Motor neuron (in vitro differentiated cells): ENCODE measurements around the gene KLHL35. TPM values are rescaled to one million over a fixed set of nuclear protein-coding genes. Genes with fewer than 3 reads are reported as not detected.
A peak's percentile ranks its signal among the peaks of the same experiment; 100 is the strongest.
"Not testable (repeated sequence)": the region's sequence is repeated elsewhere in the genome, so short reads cannot be mapped to it uniquely, and the experiment has no call there.

Experiments used
- ATAC-seq, 8 experiments: fragments of 200-7000 bp; cut with Tn5 transposase; replicated peaks in 6 of 8; 2 replicates each; pipeline ENCODE4 v1.8.0; 2021; ENCODE audit warnings: mild to moderate bottlenecking in 8 of 8, moderate library complexity in 8 of 8
- H3K27ac ChIP-seq, 2 donors: fragments of 250-450 bp; sonication (Bioruptor Pico); 2 replicates each; pipeline ENCODE4 v1.9.0; 2021; ENCODE audit warnings: antibody characterized with exemption in 2 of 2, mild to moderate bottlenecking in 2 of 2, moderate library complexity in 1 of 2
- H3K4me1 ChIP-seq, 2 donors: fragments of 250-450 bp; sonication (Bioruptor Pico); replicated peaks in 1 of 2; 2 replicates each; pipeline ENCODE4 v1.6.1; 2021; ENCODE audit warnings: antibody characterized with exemption in 2 of 2, mild to moderate bottlenecking in 2 of 2, moderate library complexity in 1 of 2
- H3K4me3 ChIP-seq, 5 donors: fragments of 250-450 bp; sonication (Bioruptor Pico); 2 replicates each; pipeline ENCODE4 v1.9.0; 2021; ENCODE audit warnings: antibody characterized with exemption in 5 of 5, mild to moderate bottlenecking in 5 of 5, moderate library complexity in 4 of 5
- whole genome bisulfite sequencing, 10 experiments: fragments of 450-650 bp; shearing (Covaris generic); methylation state at CpG; one replicate each; pipeline ENCODE4 v1.0.0; 2022; 5-methylcytosine and 5-hydroxymethylcytosine counted together
- in situ Hi-C, 9 experiments: fragments of 400-800 bp; cut with MboI; loops; one replicate each; pipeline ENCODE4 v1.15.0; 2021; ENCODE audit warnings: low sequenced_read_pairs in 9 of 9, low pct_unique_long_range_greater_than_20kb in 2 of 9; ENCODE audit not compliant: unreplicated experiment in 9 of 9
- total RNA-seq, 8 experiments: library from RNA; unstranded; fragments of 300-600 nt; gene quantifications; 2 replicates each; pipeline versions ENCODE4 v1.2.3 to v1.2.4, GENCODE V29; 2022

The KLHL35 gene
- total RNA-seq, 8 experiments from 2014 or later: 0.56 to 16.9 (median 6.3) TPM

DNA sequence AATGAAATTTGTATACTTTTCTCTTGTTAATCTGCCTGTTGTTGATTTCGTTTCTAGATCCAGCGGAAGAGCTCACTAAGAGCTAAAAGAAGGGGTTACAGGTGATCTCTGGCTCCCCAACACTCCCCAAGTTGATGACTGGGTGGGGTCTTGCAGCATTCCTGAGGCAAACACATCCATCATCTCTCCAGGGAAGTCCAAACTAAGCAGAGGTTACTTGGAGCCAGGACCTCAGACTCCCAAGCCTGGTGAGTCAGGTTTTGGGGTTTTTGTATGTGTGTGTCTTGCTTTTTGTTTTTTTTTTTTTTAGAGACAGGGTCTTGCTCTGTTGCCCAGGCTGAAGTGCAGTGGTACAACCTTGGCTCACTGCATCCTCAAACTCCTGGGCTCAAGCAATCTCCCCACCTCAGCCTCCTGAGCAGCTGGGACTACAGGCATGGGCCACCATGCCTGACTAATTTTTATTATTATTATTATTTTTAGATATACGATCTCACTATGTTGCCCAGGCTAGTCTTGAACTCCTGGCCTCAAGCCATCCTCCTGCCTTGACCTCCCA is 45.2 kb downstream of the KLHL35 start:
- H3K4me3 ChIP-seq: no peak overlapping the region
- in situ Hi-C loops: loop anchor here (10.0 to 25.0 kb wide), 5 partner anchors 93 to 149 kb away; partner anchors contain the start of gene GDPD5 (in 2 of the 9)
- ATAC-seq: no peak
- H3K4me1 ChIP-seq: peaks cover 0 to 7% of the 10 kb centered on the region in 2 donors
- H3K27ac ChIP-seq: no peak overlapping the region
- 38 to 100% (median 78%) methylated on average over 2 to 3 of the region's 3 CpGs; no CpG with 5 or more reads in 2 of the 10 experiments for WGBS, 10 experiments

GRCh38 chr11:75386942-75387630 is 45.9 kb downstream of the KLHL35 start:
- H3K4me3 ChIP-seq: no peak overlapping the region
- peak in 2 of 8 experiments; percentile 53 to 66 for ATAC-seq
- H3K4me1 ChIP-seq: peaks cover 0 to 7% of the 10 kb centered on the region in 2 donors
- in situ Hi-C loops: loop anchor here (10.0 to 25.0 kb wide), 5 partner anchors 92 to 150 kb away; partner anchors contain the start of gene GDPD5 (in 2 of the 9)
- WGBS, 10 experiments: 24 to 100% (median 57%) methylated on average over 1 to 3 of the region's 3 CpGs; no CpG with 5 or more reads in 3 of the 10 experiments
- H3K27ac ChIP-seq: no peak overlapping the region

- ATAC-seq: peak; percentile 35 to 81 (median 74)
- WGBS, 10 experiments: 8 to 82% (median 33%) methylated on average over 3 to 15 of the region's 24 CpGs
- Histone ChIP-seq H3K4me3 (no peak overlapping the region), H3K27ac (no peak overlapping the region), H3K4me1 (peaks cover 0 to 7% of the 10 kb centered on the region in 2 donors)
- in situ Hi-C loops: loop anchor here (10.0 to 25.0 kb wide), 5 partner anchors 90 to 153 kb away; partner anchors contain the start of gene GDPD5 (in 2 of the 9)
Measured at GRCh38 chr11:75384438-75385080, 48.4 kb downstream of the KLHL35 start.

GRCh38 chr11:75383246-75383645 is 49.8 kb downstream of the KLHL35 start:
- Histone ChIP-seq H3K27ac (no peak overlapping the region), H3K4me1 (peaks cover 0 to 1% of the 10 kb centered on the region in 2 donors), H3K4me3 (no peak overlapping the region)
- in situ Hi-C loops: loop anchor here (10.0 to 25.0 kb wide), 5 partner anchors 88 to 154 kb away; partner anchors contain the start of gene GDPD5 (in 2 of the 9)
- ATAC-seq: no peak
- 36 to 100% (median 68%) methylated on average over 1 to 3 of the region's 3 CpGs; no CpG with 5 or more reads in 4 of the 10 experiments for WGBS, 10 experiments

- Histone ChIP-seq H3K4me1 (no peaks in the 10 kb centered on the region), H3K27ac (no peak overlapping the region), H3K4me3 (no peak overlapping the region)
- ATAC-seq: peak in 3 of 8 experiments; percentile 62 to 95 (median 93)
- 52 to 87% (median 78%) methylated on average over 1 to 5 of the region's 7 CpGs; no CpG with 5 or more reads in 5 of the 10 experiments for WGBS, 10 experiments
- in situ Hi-C loops: loop anchor here (10.0 to 25.0 kb wide), 5 partner anchors 86 to 156 kb away; partner anchors contain the start of gene GDPD5 (in 2 of the 9)
Measured at GRCh38 chr11:75380716-75381420, 52.1 kb downstream of the KLHL35 start.

DNA sequence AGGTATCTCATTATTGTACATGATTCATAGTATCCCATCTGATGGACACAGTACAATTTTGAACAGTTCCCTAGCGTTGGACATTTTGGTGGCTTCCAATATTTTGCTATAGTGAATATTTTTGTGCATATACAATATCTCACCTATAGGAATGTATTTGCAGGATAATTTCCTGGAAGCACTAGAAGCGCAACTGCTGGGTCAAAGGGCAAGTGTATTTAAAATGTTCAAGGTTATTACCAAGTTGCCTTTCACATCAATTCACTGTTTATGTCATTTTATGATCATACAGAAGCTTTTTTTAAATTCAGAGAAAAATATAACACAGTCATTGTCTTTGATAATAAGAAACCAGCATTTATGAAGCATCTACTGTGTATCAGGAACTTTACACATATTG is 52.8 kb downstream of the KLHL35 start:
- Histone ChIP-seq H3K27ac (no peak overlapping the region), H3K4me3 (no peak overlapping the region), H3K4me1 (no peaks in the 10 kb centered on the region)
- 79 to 100% (median 100%) methylated on average over 1 to 2 of the region's 2 CpGs for WGBS, 10 experiments
- in situ Hi-C loops: loop anchor here (10.0 to 25.0 kb wide), 5 partner anchors 85 to 157 kb away; partner anchors contain the start of gene GDPD5 (in 2 of the 9)
- no peak for ATAC-seq

DNA sequence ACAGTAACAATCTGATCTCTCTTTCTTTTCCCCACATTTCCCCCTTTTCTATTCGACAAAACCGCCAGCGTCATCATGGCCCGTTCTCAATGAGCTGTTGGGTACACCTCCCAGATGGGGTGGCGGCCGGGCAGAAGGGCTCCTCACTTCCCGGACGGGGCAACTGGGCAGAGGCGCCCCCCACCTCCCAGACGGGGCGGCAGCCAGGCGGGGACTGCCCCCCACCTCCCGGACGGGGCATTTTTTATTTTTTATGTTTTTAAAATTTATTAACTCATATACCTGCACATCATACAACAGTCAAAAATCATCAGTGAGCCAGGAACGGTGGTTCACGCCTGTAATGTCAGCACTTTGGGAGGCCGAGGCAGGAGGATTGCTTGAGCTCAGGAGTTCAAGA is 54.2 kb downstream of the KLHL35 start:
- H3K4me1 ChIP-seq, H3K4me3 ChIP-seq, H3K27ac ChIP-seq, ATAC-seq: not testable (repeated sequence)
- WGBS, 10 experiments: 100% methylated on average over 3 of the region's 17 CpGs; no CpG with 5 or more reads in 9 of the 10 experiments
- in situ Hi-C loops: loop anchor here in 3 of 9 experiments (25.0 kb wide), 2 partner anchors 91 to 159 kb away; partner anchors contain the start of gene GDPD5 (in 2 of the 3)

- ATAC-seq: no peak
- Histone ChIP-seq H3K27ac (no peak overlapping the region), H3K4me3 (no peak overlapping the region), H3K4me1 (no peaks in the 10 kb centered on the region)
- in situ Hi-C loops: loop anchor here in 3 of 9 experiments (25.0 kb wide), 2 partner anchors 89 to 161 kb away; partner anchors contain the start of gene GDPD5 (in 2 of the 3)
- WGBS, 10 experiments: 38 to 100% (median 70%) methylated on average over 1 to 9 of the region's 9 CpGs; no CpG with 5 or more reads in 2 of the 10 experiments
Measured at GRCh38 chr11:75376175-75376574, 56.8 kb downstream of the KLHL35 start.

DNA sequence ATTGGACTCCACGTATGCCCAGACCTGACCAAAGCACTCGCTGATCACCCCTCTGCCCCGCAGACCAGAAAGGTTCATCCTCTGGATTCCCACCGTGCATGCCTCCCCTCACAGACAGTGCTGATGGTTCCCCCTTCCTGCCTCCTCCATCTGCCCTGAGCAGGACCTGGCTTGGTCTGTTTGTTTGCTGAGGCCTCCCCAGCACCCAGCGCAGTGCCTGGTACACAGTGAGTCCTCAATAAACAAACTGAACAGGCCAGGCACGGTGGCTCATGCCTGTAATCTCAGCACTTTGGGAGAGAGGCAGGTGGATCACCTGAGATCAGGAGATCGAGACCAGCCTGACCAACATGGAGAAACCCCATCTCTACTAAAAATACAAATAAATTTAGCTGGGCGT is 57.4 kb downstream of the KLHL35 start:
- in situ Hi-C loops: loop anchor here in 3 of 9 experiments (25.0 kb wide), 2 partner anchors 88 to 162 kb away; partner anchors contain the start of gene GDPD5 (in 2 of the 3)

GRCh38 chr11:75374646-75375045 is 58.4 kb downstream of the KLHL35 start:
- ATAC-seq: no peak
- in situ Hi-C loops: loop anchor here in 3 of 9 experiments (25.0 kb wide), 2 partner anchors 87 to 163 kb away; partner anchors contain the start of gene GDPD5 (in 2 of the 3)
- H3K27ac ChIP-seq: no peak overlapping the region
- no peak overlapping the region for H3K4me3 ChIP-seq
- no peaks in the 10 kb centered on the region for H3K4me1 ChIP-seq
- WGBS, 10 experiments: 93 to 100% (median 100%) methylated on average over 1 to 4 of the region's 4 CpGs

More for the DNA sequence above, 57.4 kb downstream of the KLHL35 start:
- ATAC-seq: no peak
- Histone ChIP-seq H3K4me1 (no peaks in the 10 kb centered on the region), H3K27ac (no peak overlapping the region), H3K4me3 (no peak overlapping the region)
- WGBS, 10 experiments: 60 to 94% (median 78%) methylated on average over 1 to 4 of the region's 8 CpGs; no CpG with 5 or more reads in 3 of the 10 experiments

- no peak for ATAC-seq
- H3K4me3 ChIP-seq: no peak overlapping the region
- in situ Hi-C loops: no loop called here
- H3K4me1 ChIP-seq: no peaks in the 10 kb centered on the region
- 56 to 95% (median 86%) methylated on average over 1 to 7 of the region's 8 CpGs; no CpG with 5 or more reads in 2 of the 10 experiments for WGBS, 10 experiments
- no peak overlapping the region for H3K27ac ChIP-seq
Measured at GRCh38 chr11:75373201-75373600, 59.8 kb downstream of the KLHL35 start.
